Stimulated activated CD4-positive, alpha-beta T cell treated with anti-CD3 and anti-CD28 coated beads, Interleukin-12 subunit alpha, Interleukin-12 subunit beta, amount 100 ng/mL, for 48 hours (primary cell): ENCODE measurements around the gene C3.
"Not testable (repeated sequence)": the region's sequence is repeated elsewhere in the genome, so short reads cannot be mapped to it uniquely, and the experiment has no call there.

Source experiments
- DNase-seq, 3 donors: peaks; one replicate each; pipeline ENCODE4 v3.0.0-alpha.2; 2020; ENCODE audit warnings: low read depth in 2 of 3, low spot score in 1 of 3

Gene C3

GRCh38 chr19:6693056-6693471 is 27.4 kb downstream of the C3 start:
- DNase-seq = no peak

GRCh38 chr19:6692027-6692426 is 28.4 kb downstream of the C3 start:
- DNase-seq = no peak

DNA sequence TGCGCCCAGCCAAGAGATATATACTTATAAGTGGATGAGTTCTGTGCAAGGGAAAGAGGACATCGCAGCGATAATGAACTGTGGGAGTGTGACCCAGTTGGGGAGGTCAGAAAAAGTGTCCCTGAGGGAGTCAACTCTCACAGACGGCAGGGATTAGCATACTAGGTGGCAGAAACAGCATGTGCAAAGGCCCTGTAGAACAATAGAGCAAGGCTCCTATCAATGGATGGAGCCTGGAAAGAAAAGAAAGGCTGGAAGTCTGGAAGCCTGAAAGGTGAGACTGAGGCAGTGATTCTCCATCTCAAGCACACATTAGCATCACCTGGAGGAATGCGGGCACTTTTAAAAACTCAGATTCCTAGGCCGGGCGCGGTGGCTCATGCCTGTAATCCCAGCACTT is 29.1 kb downstream of the C3 start:
- DNase-seq = no peak

DNA sequence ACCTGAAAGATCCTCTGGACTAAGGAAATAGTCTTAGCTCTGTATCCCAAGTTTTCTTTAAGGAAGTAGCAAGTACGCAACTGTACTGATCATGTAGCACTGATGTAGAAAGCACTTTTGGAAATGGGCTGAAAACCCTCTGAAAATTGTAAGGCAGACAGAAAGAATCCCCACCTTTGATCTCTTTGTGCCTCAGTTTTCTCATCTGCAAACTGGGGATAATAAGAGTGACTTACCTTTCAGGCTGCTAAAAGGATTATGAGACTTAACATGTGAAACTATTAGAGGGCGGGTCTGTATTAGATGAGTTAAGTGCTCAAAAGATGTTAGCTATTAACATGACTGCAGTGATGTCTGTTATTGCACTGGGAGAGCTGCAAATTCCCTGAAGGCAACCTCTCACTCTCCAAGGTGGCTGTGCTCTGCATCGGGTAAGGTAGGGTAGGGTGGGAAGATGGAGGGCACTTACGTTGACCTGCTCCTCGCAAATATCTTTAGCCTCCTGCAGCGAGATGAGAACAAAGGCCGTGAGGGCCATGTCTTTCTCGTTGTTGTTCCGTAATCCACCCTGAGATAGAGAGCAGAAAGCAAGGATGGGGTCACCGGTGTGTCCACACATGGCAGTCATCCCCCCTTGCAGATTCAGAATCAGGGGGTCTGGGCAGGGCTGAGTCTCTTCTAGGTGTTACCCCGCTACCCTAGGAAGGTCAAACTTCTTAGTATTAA is 30.1 kb downstream of the C3 start:
- no peak for DNase-seq

DNA sequence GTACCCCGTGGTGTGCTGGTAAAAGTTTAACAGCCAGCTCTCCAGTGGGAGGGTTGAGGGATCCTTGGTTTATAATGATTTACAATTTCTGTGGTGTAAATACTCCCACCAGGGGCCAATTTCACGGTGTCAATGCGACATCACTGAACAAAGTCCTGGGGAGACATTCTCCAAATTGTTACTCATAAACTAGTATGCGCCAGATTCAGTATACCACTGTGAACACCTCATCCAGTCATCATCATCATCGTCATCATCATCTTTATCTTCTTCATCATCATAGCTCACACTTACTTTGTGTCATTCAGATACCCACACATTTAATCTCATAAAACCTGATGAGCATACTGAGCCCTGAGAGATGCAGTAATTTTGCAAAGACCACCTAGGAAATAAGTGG is 33.3 kb downstream of the C3 start:
- no peak for DNase-seq

GRCh38 chr19:6686628-6686975 is 33.8 kb downstream of the C3 start:
- no peak for DNase-seq

DNA sequence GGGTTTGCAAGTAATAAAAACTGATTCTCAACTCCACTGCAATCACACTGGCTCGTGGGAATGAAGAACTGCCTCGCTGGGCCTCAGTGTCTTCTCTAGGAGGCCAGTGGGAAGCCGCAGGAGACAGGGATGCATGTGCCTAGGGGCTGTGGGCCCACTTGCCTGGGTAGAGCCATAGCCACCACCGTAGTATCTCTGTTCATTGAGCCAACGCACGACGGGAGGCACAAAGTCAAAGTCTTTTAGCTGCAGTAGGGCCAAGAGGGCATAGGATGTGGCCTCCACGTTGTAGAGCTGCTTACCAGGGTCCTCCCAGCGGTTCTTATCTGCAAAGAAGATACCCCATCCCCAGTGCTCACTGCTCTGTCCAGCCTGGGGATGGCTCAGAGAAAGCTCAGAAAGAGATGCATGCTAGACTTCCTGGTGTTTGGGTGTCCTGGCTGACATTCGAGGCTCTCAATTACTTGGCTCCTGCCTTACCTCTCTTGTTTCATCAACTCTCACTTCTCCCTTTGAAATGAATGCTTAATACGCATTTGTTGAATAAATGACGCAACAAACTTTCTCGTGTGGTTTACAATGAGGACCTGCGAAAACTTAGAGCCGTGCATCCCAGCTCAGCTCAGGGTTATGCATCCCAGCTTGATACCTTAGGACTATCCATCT is 34.4 kb downstream of the C3 start:
- DNase-seq = no peak

- no peak for DNase-seq
Measured at GRCh38 chr19:6685482-6685881, 35.0 kb downstream of the C3 start.

- no peak for DNase-seq
Measured at GRCh38 chr19:6683971-6684370, 36.5 kb downstream of the C3 start.

GRCh38 chr19:6682607-6683128 is 37.8 kb downstream of the C3 start:
- DNase-seq = no peak

DNA sequence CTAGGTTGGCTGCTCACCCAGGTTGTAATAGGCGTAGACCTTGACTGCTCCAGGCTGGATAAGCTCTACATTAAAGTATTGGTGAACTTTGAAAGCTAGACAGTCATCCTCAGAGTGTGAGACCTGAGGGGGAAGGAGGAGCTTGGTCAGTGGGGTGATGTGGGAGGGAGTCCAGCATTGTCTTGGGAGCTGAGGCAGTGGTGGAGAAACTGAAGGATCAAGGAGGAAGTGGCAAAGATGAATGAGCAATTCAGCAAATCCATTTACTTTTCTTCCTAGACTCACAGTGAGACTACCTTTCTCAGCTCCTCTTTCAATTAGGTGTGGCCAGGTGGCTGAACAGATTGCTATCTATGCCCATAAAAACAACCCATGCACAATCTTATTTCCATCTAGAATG is 40.3 kb downstream of the C3 start:
- DNase-seq = no peak

DNA sequence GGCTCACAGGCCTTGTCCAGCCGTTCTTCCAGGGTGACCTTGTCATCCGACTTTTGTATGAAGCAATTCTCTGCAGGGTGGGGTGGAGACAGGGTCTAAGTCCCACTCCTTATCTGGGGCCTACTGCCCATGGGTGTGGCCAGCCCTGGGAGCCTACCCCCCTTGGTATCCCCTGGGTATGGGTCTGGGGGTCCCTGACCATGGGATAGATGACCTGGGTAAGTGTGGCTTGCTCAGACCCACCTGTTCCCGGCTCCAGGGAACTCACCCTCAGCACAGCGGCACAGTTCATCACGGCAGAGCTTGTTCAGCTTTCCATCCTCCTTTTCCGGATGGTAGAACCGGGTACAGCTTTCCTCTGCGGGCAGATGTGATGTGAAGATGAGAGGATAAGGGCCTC is 41.3 kb downstream of the C3 start:
- no peak for DNase-seq

DNA sequence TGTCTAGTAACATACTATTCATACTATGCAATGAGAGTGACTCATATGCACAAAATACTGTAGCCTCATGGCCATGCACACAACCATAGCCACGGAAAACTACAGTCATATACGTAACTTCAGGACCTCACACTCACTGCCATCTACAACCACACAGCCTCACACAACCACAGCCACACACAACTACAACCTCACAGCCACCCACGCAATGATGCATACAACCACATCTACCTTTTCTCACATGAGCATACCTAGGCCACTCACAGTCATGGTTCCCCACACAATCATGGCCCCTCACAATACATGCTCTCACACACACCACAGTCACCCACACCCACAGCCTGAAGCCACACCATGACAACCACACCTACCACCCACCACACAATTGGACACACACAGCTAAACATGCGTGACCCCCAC is 41.8 kb downstream of the C3 start:
- peak; percentile 64 to 80 (median 76) for DNase-seq

DNA sequence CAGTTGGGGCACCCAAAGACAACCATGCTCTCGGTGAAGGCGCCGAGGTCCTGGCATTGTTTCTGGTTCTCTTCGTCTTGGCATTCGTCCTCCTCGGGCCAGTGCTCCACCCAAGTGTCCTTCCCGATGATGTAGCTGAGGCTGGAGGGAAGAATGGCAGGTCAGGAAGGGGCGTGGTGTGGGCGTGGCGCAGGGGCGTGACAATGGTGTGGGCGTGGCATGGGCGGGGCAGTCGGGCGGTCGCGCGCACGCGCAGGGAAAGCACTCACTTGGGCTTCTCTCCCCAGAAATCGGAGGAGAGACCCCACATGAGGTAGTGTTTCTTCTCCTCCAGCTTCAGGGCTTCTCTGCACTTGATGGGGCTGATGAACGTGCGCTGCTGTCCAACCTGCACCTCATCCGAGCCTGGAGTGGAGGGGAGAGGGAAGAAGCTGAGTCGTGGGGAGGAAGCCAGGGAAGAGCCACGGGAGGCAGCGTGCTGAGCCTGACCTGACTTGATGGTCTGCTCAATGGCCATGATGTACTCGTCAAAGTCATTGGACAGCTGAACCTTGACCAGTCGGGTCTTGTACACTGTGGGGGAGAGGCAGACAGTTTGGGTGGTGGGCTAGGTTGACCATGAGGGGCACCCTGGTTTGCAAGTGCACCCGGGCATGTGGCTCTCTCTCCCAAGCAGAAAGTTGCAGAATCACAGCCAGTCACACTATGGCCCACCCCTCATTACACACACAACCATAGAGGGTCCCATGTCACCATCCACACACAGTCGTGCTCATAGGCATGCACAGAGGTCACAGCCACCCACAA is 42.4 kb downstream of the C3 start:
- DNase-seq = peak in 2 of 3 donors; percentile 43 to 86

GRCh38 chr19:6677495-6677882 is 43.0 kb downstream of the C3 start:
- DNase-seq = no peak

DNA sequence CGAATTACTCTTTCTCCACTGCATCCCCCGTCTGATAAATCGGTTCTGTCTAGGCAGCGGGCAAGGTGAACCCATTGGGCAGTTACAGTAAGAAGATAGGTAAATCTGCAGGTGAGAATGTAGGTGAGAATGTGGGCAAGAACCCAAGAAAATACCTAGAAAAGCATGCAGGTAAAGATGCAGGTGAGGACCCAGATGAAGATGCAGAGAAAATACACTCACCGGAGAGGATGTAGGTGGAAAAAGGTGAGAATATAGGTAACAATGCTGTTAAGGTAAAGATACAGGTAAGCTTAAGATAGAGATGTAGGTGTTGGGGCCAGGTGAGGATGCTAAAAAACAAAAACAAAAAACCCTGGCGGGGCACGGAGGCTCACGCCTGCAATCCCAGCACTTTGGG is 44.2 kb downstream of the C3 start:
- no peak for DNase-seq

- peak; percentile 87 to 92 (median 89) for DNase-seq
Measured at GRCh38 chr19:6674868-6675305, 45.6 kb downstream of the C3 start.

DNA sequence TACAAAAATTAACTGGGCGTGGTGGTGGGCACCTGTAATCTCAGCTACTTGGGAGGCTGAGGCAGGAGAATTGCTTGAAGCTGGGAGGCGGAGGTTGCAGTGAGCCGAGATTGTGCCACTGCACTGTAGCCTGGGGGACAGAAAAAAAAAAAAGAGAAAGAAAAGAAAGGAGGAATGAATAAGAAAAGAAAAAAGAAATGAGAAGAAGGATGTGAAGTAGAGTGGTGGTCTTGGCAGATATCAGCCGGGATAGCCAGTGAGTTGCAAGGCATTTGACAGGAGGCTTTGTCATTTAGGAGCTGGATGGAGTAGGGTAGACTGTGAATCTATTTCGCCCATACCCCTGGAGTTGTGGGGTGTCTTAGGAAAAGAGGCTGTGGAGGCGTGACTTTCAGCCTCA is 46.0 kb downstream of the C3 start:
- DNase-seq = not testable (repeated sequence)

DNA sequence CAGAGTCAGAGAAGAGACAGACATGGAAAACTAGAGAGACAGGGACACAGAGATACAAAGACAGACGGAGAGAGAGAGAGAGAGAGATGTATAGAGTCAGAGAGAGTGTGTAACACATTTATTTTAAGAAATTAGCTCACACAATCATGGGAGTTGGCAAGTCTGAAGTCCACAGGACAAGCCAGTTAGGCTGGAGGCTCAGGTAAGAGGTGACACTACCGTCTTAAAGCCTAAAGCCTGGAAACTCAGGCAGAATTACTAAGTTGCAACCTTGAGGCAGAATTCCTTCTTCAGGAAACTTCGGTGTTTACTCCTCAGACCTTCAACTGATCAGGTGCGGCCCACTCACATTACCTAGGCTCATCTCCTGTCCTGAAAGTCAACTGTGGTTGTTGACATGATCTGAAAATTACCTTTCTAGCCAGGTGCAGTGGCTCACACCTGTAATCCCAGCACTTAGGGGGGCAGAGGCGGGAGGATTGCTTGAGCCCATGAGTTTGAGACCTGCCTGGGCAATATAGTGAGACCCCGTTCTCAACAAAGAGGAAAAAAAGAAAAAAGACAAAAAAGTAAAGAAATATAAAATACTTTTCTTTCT is 47.7 kb downstream of the C3 start:
- DNase-seq = no peak

DNA sequence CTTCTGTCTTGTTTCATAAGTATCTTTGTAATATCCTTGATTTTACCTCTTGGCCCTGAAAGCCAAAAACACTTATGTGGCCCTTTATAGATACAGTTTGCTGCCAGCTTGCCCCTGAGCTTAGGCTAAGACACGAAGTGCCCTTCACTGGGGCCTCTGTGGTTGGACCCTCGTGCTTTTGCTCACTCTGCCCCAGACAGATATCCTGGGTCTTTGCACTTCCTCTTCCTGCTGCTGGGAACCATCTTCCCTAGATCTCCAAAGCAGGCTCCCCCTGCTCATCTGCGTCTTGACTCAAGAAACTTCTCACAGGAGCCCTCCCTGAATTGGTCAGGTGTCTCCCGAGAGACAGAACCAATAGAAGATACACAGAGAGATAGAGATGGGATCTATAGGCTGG is 48.5 kb downstream of the C3 start:
- DNase-seq = no peak

DNA sequence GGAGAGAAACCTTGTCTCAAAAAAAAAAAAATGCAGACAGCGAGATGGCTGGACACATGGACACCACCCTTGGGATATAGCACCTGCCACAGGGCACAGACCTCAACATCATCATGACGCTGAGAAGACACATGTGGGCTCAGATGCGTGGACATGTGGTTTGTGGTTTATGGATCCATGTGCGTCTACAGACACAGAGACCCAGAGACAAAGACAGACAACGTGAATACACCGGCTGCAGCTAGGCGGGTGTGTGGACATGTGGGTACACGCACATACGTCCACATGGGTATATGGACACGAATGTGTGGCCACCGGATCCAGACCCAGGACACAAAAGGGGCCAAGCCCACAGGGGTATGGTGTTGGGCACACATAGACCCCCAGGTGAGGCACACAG is 51.8 kb downstream of the C3 start:
- no peak for DNase-seq
